ENCODE results near the gene AP5S1. TPM values are rescaled to one million over a fixed set of nuclear protein-coding genes. Genes with fewer than 3 reads are reported as not detected.

AP5S1 gene
- total RNA-seq, 1 experiment from 2014 or later, result 18.3 TPM

GRCh38 chr20:3876676-3877075, 56.3 kb downstream of the AP5S1 start:
- ChIA-PET POLR2A (ENCODE audit: unreplicated experiment) (no interaction called here), CTCF (interaction anchor here (0.7 kb wide), 1 partner anchor 470 kb away, joined by 11 read pairs; no protein-coding TSS in a partner anchor)
- Histone ChIP-seq H3K79me2 (ENCODE audit: low read depth) (no peaks in the 10 kb centered on the region), H3K4me3 (no peak overlapping the region), H3K4me1 (replicated peaks; ENCODE audit: insufficient read depth) (peaks cover 7% of the 10 kb centered on the region), H3F3A (ENCODE audit: insufficient read depth, low read depth) (peaks cover 20% of the 10 kb centered on the region), H3K27ac (no peak overlapping the region), H4K20me1 (ENCODE audit: insufficient read depth) (no peaks in the 10 kb centered on the region; the same call in 1 of the 2 replicates), H3K36me3 (ENCODE audit: low read depth) (no peaks in the 10 kb centered on the region; the same call in 1 of the 2 replicates), H2AFZ (no peak overlapping the region), H3K27me3 (ENCODE audit: insufficient read depth, low read depth) (no peaks in the 10 kb centered on the region), H3K4me2 (no peak overlapping the region), H3K9me2 (ENCODE audit: insufficient read depth) (no peaks in the 10 kb centered on the region), H3K9me3 (ENCODE audit: insufficient read depth, low read depth) (no peaks in the 10 kb centered on the region)
- no TSS peak for BruUV-seq (replicated peaks)
- TF ChIP-seq EZH2 (IDR thresholded peaks at IDR 0.05; ENCODE audit: low read depth) (no peak), CTCF (conservative IDR thresholded peaks at IDR 0.05) (no peak)
- intact Hi-C loops (cut with micrococcal nuclease; ENCODE audit: unreplicated experiment), result no loop called here
- DNase-seq, result no peak

Other genes starting within 250 kb of the AP5S1 start
- not detected in 2 replicates for gene GFRA4, start 157.1 kb upstream of the AP5S1 start, total RNA-seq (2021)
- gene ADAM33, start 138.5 kb upstream of the AP5S1 start, total RNA-seq (2021), result not detected in 2 replicates
- gene SIGLEC1, start 107.9 kb upstream of the AP5S1 start, total RNA-seq (2021), result 0.13 TPM in 1 of 2 replicates, not detected in the other
- not detected in 2 replicates for gene HSPA12B, start 87.9 kb upstream of the AP5S1 start, total RNA-seq (2021)
- 86.9 and 95.0 TPM in 2 replicates for gene ADISSP, start 52.8 kb upstream of the AP5S1 start, total RNA-seq (2021)
- gene SPEF1, start 39.1 kb upstream of the AP5S1 start, total RNA-seq (2021), result 2.6 and 2.7 TPM in 2 replicates
- 70.8 and 82.9 TPM in 2 replicates for gene CENPB, start 33.8 kb upstream of the AP5S1 start, total RNA-seq (2021)
- gene CDC25B, start 24.2 kb upstream of the AP5S1 start, total RNA-seq (2021), result 83.5 and 91.0 TPM in 2 replicates
- gene MAVS, start 26.3 kb downstream of the AP5S1 start, total RNA-seq (2021), result 53.6 and 61.3 TPM in 2 replicates
- 51.6 and 54.5 TPM in 2 replicates for gene PANK2, start 68.8 kb downstream of the AP5S1 start, total RNA-seq (2021)
- gene RNF24, start 195.0 kb downstream of the AP5S1 start, total RNA-seq (2021), result 60.5 and 89.0 TPM in 2 replicates

Measured in PC-9 (cell line).